Activated CD4-positive, alpha-beta T cell treated with anti-CD3 and anti-CD28 coated beads, Interleukin-2, amount 50 U/mL, for 1 hour (primary cell): Measurements from ENCODE around the gene LSP1.

Experiments used
- DNase-seq: peaks from one replicate; pipeline ENCODE4 v3.0.0-alpha.2; 2020

LSP1 gene

GRCh38 chr11:1920128-1920908 is 67.4 kb downstream of the LSP1 start:
- DNase-seq, result no peak

- DNase-seq, result no peak
These were observed 68.2 kb downstream of the LSP1 start for GRCh38 chr11:1920909-1921573.

- DNase-seq, result no peak
These were observed 68.8 kb downstream of the LSP1 start for GRCh38 chr11:1921574-1922141.

GRCh38 chr11:1922481-1923081 is 69.7 kb downstream of the LSP1 start:
- DNase-seq, result no peak

GRCh38 chr11:1923201-1923956 is 70.5 kb downstream of the LSP1 start:
- no peak for DNase-seq

GRCh38 chr11:1924181-1924580 is 71.3 kb downstream of the LSP1 start:
- no peak for DNase-seq

- no peak for DNase-seq
These were observed 71.9 kb downstream of the LSP1 start for GRCh38 chr11:1924646-1925372.

- DNase-seq, result no peak
These were observed 72.7 kb downstream of the LSP1 start for GRCh38 chr11:1925373-1926155.

- DNase-seq, result no peak
These were observed 73.5 kb downstream of the LSP1 start for GRCh38 chr11:1926156-1927025.

GRCh38 chr11:1927026-1927847 is 74.4 kb downstream of the LSP1 start:
- no peak for DNase-seq

GRCh38 chr11:1927848-1928469 is 75.1 kb downstream of the LSP1 start:
- DNase-seq, result no peak

GRCh38 chr11:1928470-1928890 is 75.6 kb downstream of the LSP1 start:
- no peak for DNase-seq

- DNase-seq, result no peak
These were observed 76.1 kb downstream of the LSP1 start for GRCh38 chr11:1928891-1929541.

- no peak for DNase-seq
These were observed 77.0 kb downstream of the LSP1 start for GRCh38 chr11:1929621-1930461.

GRCh38 chr11:1930462-1930830 is 77.6 kb downstream of the LSP1 start:
- no peak for DNase-seq

GRCh38 chr11:1931341-1932104 is 78.6 kb downstream of the LSP1 start:
- DNase-seq, result no peak

GRCh38 chr11:1932105-1932480 is 79.2 kb downstream of the LSP1 start:
- no peak for DNase-seq
